ENCODE measurements around the gene SERPINB5.

SERPINB5 gene

DNA sequence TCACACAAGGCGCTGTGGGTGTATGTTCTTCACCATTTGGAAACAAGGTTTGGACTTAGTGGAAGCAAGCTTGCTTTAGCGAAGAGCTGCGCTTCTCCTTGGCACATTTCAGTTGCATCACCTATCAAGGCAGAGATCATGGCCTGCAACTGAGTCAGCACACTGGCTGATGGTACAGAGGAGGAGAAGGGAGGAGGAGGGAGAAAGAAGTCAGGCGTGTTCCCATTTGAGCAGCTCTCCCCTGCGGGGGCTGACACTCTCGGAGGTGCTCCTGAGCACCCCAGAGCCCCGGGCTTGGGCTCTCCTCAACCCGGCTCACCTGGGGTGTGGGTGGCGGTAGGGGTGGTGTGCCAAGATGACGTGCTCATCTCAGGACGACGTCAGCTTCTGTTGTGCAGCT is 6.0 kb upstream of the SERPINB5 start:
- no peak for DNase-seq

DNA sequence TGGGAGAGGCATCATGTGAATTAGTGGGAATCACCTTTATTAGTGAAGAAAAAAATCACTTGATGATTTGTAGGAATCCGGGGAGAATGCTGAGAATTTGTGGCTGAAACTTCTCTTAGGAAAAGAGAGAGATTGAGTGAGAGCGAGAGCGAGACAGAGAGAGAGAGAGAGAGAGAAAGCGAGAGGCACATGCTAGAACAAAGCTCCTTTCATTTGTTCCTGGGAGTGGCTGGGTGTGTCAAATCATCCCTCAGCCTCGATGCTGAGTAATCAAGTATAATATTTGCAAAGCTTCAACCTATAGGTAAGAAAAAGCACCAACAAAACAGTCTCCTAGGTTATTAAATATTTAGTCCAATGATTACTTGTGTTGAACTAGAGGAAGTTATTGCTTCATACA is 4.4 kb upstream of the SERPINB5 start:
- no peak for DNase-seq

- DNase-seq: no peak
These were observed 442 bp downstream of the SERPINB5 start for GRCh38 chr18:63477200-63477599.

- no peak for DNase-seq
These were observed 1.2 kb downstream of the SERPINB5 start for GRCh38 chr18:63477968-63478367.

DNA sequence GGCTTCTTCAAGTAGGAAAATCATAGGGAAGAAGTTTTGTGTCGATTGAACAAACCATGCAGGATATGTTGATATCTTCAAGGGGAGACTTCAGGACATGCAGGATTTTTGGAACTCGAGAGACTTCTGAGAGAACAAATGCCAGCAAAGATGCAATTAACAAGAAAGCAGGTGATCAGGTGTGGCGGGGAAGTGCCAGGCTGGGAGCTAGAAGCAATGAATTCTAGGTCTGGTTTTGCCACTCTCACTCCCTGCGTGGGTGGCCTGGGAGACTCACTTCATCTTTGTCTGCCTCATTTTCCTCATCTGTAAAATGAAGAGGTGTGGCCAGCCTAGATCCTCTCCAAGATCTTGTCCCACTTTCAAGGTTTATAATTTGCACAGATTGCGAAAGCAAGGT is 3.1 kb downstream of the SERPINB5 start:
- no peak for DNase-seq

DNA sequence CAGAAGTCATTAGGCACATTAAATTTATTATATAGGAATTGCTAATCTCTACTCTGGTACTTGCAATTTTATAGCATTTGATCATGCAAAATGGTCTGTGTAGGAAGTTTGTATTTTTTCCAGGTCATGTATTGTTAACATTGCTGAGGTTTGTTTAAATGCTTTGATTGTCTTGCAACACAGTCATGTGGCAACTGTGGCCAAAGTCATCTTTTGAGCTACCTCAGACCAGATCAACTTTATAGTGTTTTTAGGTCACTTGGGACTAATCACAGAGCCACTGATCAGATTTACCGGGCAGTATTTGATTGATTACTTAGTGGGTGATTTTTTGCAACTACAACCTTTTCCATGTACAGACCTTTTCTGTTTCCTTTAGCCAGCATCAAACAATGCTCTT is 3.7 kb downstream of the SERPINB5 start:
- no peak for DNase-seq

DNA sequence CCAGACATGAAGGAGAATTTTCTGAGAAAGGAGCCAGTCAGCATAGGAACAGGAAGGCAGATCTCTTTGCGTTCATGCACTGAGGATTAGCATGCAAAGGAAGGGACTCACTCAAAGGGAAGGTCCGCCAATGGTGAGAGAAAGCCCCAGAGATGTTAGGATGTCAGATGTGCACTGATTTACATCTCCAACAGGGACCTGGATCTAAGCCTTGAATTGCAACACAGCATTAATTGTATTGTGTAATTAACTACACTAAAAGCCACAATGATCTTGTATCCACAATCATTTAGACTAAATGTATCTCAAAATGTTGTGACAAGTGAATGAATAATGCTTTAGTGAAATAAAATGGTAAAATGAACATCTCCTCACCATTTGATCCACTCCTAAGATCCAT is 4.2 kb downstream of the SERPINB5 start:
- DNase-seq: no peak

GRCh38 chr18:63487676-63488075 is 10.9 kb downstream of the SERPINB5 start:
- no peak for DNase-seq

DNA sequence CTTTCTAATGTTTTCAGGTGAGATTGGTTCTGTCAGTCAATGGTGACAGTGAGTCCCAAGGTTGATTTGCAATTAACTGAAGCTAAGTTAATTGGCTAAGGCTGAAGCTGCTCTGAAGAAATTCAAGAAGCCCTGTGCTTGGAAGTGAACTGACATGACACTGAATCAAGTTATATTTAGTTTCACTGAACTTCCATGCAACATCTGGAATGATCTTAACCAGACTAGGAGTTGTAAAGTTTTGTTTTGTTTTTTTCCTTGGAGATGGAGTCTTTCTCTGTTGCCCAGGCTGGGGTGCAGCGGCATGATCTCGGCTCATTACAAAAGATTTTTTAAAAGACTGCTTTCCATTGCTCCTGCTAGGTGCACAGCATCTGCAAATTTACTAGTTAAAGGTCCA is 11.4 kb downstream of the SERPINB5 start:
- DNase-seq: no peak

- no peak for DNase-seq
These were observed 16.1 kb downstream of the SERPINB5 start for GRCh38 chr18:63492851-63493250.

DNA sequence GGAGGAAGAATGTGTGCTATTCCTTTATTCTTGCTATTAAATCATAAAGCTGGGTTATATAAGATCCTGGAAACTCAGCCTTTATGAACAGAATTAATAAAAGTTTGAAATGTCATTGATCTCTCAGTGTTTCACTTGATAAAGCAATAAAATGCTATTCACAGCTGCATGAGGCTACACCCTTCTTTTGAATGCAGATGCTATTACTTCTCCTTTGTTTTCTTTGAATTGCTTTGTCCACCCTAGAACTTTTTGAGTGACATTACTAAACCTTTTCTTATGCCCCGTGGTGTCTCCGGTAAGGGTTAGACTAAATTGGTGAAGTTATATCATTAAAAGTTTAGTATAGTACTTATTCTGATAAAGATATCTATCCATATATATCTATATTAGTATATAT is 18.9 kb downstream of the SERPINB5 start:
- no peak for DNase-seq

DNA sequence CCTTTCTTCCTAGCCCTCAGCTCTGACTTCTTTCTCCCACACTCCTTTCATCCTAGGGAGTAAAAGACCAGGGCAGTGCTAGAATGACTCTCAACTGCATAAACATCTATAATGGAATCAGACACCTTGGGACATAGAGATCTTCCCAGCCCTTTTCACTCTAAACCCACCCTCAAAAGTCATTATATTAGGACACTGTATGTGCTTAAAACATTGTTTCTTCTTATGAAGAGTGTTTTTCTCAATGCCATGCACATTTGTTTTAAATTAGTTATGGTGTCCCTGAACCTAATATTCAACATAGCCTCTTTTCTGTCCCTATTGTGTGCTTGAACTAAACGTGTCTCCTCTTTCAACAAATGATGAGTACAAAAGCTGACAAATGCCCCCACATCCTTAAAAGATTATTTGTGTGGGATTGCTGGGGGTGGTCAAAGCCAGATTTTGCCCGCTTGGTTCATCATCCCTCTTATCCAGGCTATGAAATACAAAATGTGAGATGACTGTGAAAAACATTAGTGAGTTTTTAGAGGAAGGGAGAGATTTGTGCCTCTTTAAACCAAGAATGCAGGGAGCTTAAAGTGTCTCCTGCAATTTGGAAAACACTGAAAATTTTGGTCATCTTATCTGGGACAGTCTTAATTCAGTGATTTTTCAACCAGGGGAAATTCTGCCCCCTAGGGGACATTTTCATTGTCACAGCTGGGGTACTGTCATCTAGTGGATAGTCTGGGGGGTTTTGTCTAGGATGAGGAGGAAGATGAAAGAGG is 29.0 kb downstream of the SERPINB5 start:
- no peak for DNase-seq

DNA sequence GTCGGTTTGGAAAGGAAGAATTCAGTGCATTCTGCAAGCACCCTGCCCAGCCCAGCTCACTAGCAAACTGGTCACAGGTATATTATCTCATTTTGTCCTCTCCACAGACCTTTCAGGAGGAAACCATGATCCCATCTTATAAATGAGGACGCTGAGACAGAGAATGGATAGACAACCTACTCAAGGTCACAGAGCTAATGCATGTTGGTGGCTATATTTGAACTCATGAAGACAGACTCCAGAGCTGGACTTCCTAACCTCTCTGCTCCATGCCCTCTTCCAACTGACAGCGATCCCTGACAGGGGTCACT is 29.5 kb downstream of the SERPINB5 start:
- no peak for DNase-seq

DNA sequence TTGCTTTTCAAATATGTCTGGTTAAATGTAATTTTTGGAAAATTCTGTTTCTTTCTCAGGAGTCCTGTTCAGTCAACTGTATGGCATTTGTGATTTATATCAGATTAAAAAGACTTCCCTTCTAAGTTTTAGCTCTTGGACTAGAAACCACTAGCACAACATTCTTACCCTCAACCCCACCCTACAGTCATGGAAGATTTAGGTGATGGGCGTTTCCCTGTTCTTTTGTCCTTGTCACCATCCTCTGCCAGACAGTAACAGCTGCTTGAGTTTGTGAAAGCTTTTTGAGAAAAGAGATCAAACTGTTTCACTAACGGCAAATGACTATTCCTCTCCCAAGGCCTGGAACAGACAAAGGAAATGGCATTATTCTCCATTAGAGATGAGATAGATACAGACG is 31.8 kb downstream of the SERPINB5 start:
- DNase-seq: no peak

DNA sequence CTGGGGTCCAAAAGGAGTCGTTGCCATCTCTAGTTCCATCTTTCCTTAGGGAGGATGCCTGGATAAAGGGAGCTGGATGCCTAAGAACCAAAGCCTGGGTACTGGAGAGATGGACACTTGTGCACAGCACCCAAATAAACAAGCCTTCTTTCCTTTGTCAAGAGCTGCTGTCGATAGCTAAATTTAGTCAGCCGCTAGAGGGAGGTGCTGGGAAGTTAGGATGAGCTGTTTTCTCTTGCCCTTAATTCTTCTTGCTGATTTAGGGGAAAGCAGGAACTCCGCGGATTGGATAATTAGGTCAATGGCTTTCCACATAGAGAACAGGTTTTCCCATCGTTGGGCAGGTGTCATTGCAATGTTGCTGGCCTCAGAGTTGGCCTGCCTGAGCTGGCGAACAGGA is 34.5 kb downstream of the SERPINB5 start:
- no peak for DNase-seq

DNA sequence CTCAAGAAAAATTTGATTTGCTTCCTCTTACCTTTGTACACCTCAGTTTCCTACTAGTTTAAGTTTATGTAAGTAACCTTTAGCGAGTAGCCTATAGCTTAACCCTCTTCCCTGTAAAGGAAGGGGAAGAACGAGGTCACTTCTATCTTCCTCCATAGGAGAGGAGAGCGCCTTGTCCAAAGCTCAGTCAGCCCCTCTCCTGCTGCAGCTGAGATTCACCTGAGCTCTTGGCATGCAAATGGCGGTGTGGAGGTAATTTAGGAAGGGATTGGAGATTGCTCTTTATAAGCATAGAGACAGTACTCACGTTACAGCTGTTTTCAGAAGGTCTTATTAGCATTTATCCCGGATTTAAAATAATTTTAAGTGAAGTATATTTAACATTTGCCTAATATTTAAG is 37.6 kb downstream of the SERPINB5 start:
- no peak for DNase-seq

GRCh38 chr18:63514888-63515678 is 38.3 kb downstream of the SERPINB5 start:
- DNase-seq: no peak

GRCh38 chr18:63515801-63516200 is 39.0 kb downstream of the SERPINB5 start:
- DNase-seq: no peak

- peak; percentile 96 for DNase-seq
These were observed 41.6 kb downstream of the SERPINB5 start for GRCh38 chr18:63518178-63519012.

GRCh38 chr18:63520053-63520685 is 43.4 kb downstream of the SERPINB5 start:
- no peak for DNase-seq

GRCh38 chr18:63523660-63524059 is 46.9 kb downstream of the SERPINB5 start:
- no peak for DNase-seq

- no peak for DNase-seq
These were observed 50.5 kb downstream of the SERPINB5 start for GRCh38 chr18:63527251-63527650.

DNA sequence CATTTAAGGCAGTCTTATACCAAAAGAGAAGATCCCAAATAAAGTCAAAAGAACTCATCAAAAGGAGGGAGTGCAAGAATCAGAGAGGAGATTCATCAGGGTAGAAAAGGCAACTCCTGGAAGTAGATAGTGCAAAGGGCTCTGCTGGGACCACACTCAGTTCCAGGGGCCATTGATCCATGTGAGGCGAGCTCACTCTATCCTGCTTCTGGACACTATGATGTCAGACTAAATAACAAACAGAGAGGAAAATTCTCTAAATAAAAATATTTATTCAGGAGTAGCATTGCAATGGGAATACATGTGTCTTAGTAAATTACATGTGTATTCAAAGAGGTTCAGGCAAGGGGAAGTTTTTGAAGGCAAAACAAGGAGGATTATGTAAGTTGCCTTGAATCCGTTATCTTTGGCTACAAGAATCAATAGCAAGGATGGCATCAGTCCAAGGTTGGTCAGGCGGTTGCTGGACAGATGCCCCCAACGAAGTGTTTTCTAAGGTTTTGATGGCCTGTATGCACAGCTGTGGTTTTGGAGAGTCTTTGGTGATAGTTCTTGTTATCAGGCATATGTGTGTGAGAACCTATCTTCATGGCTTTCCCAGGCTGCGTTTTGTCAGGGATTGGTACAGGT is 52.2 kb downstream of the SERPINB5 start:
- no peak for DNase-seq

Data from NCI-H2227 treated with DMSO at 0.1 percent for 48 hours (cell line).